Stimulated activated CD8-positive, alpha-beta memory T cell treated with anti-CD3 and anti-CD28 coated beads, Interleukin-2, amount 100 ng/mL, for 48 hours (primary cell): ENCODE results near the gene CLTC.

ENCODE experiments used
- DNase-seq, 2 donors: peaks; one replicate each; pipeline ENCODE4 v3.0.0-alpha.2; 2020; ENCODE audit warnings: low read depth in 2 of 2

CLTC gene

GRCh38 chr17:59727817-59728533, 108.3 kb downstream of the CLTC start:
- no peak for DNase-seq

GRCh38 chr17:59730268-59730834, 110.7 kb downstream of the CLTC start:
- no peak for DNase-seq

- DNase-seq: no peak
Observed at GRCh38 chr17:59733697-59734096, 114.0 kb downstream of the CLTC start.

- DNase-seq: no peak
Observed at GRCh38 chr17:59734226-59734625, 114.5 kb downstream of the CLTC start.

- no peak for DNase-seq
Observed at GRCh38 chr17:59737324-59737723, 117.6 kb downstream of the CLTC start.

GRCh38 chr17:59743842-59744241, 124.1 kb downstream of the CLTC start:
- DNase-seq: no peak

- DNase-seq: no peak
Observed at GRCh38 chr17:59745040-59745439, 125.3 kb downstream of the CLTC start.
